HepG2 (cell line): ENCODE measurements around the gene OCLN. TPM values are rescaled to one million over a fixed set of nuclear protein-coding genes. Genes with fewer than 3 reads are reported as not detected.

Experiments
- ATAC-seq: fragments of 200-7000 bp; cut with Tn5 transposase; 3 replicates; pipeline ENCODE4 v1.9.1; 2020; ENCODE audit warnings: mild to moderate bottlenecking, moderate library complexity
- BruUV-seq: library from RNA; stranded (reverse); fragments of 400-500 nt; replicated peaks from 2 replicates; lab custom pipeline; 2021; lab: Mats Ljungman, UMichigan
- CTCF ChIA-PET: fragments of 300-600 bp; formaldehyde crosslinking; extraction: SDS; loops from one replicate; lab custom pipeline; 2021; ENCODE audit warnings: low total read pairs, inconsistent platforms, low intra/inter-chr PET ratio; lab: Yijun Ruan, JAX
- POLR2A ChIA-PET: fragments of 350-600 bp; sonication (Branson Sonifier 250); formaldehyde crosslinking; loops from one replicate; lab custom pipeline; 2020; ENCODE audit warnings: antibody characterized with exemption, inconsistent platforms; lab: Yijun Ruan, JAX
- DNase-seq: peaks from one replicate; pipeline ENCODE4 v3.0.0-alpha.2; 2015; ENCODE audit warnings: low spot score
- FAIRE-seq: peaks from 3 replicates; lab custom pipeline; 2011; peaks lifted over from hg19 to GRCh38; lab: Jason Lieb, UNC
- H2AFZ ChIP-seq: one replicate; pipeline ENCODE4 v1.6.1; 2011; ENCODE audit warnings: low read length, inconsistent platforms
- H3K27ac ChIP-seq: fragments of 300-600 bp; 3 replicates; pipeline ENCODE4 v1.8.0; 2011; ENCODE audit warnings: mixed run types, mild to moderate bottlenecking, mixed read lengths, low read length, inconsistent platforms; ENCODE audit not compliant: insufficient read depth; ENCODE audit errors: extremely low read length
- H3K27me3 ChIP-seq, 2 experiments: fragments of 200-600 bp in 1 of 2; 2 replicates in 1 of 2; 3 replicates in 1 of 2; pipeline versions ENCODE4 v1.6.0 to v1.8.0; 2011; ENCODE audit warnings: low read length in 2 of 2, mild to moderate bottlenecking in 2 of 2, moderate library complexity in 2 of 2, inconsistent platforms in 1 of 2; ENCODE audit not compliant: insufficient read depth in 2 of 2, control insufficient read depth in 1 of 2
- H3K36me3 ChIP-seq, 2 experiments: fragments of 200-600 bp in 1 of 2; replicated peaks in 1 of 2; 2 replicates in 1 of 2; 3 replicates in 1 of 2; pipeline versions ENCODE4 v1.5.1 to v1.8.0; 2011; ENCODE audit warnings: low read length in 2 of 2, inconsistent platforms in 1 of 2; ENCODE audit not compliant: insufficient read depth in 2 of 2, control insufficient read depth in 1 of 2
- H3K4me1 ChIP-seq: 2 replicates; pipeline ENCODE4 v1.5.1; 2012; ENCODE audit warnings: low read length, inconsistent platforms; ENCODE audit not compliant: insufficient read depth
- H3K4me2 ChIP-seq: 2 replicates; pipeline ENCODE4 v1.6.0; 2011; ENCODE audit warnings: low read depth, low read length, inconsistent platforms
- H3K4me3 ChIP-seq, 3 experiments: fragments of 200-600 bp in 1 of 3; sonication (generic), shearing (Covaris generic) in 1 of 3; replicated peaks in 1 of 3; 2 replicates each; pipeline ENCODE4 v1.5.1; 2011 to 2016; ENCODE audit warnings: low read length in 3 of 3, inconsistent platforms in 2 of 3, low read depth in 2 of 3, mild to moderate bottlenecking in 2 of 3, control low read depth in 1 of 3, mixed read lengths in 1 of 3; ENCODE audit not compliant: insufficient read depth in 1 of 3
- H3K79me2 ChIP-seq: one replicate; pipeline ENCODE4 v1.6.1; 2011; ENCODE audit warnings: low read length, inconsistent platforms; ENCODE audit not compliant: insufficient read depth
- H3K9ac ChIP-seq: 2 replicates; pipeline ENCODE4 v1.6.0; 2011; ENCODE audit warnings: mild to moderate bottlenecking, low read depth, low read length, inconsistent platforms; ENCODE audit not compliant: insufficient read depth
- H3K9me3 ChIP-seq: 2 replicates; pipeline ENCODE4 v1.5.1; 2012; ENCODE audit warnings: mild to moderate bottlenecking, low read length
- H4K20me1 ChIP-seq: 2 replicates; pipeline ENCODE4 v1.6.0; 2011; ENCODE audit warnings: inconsistent platforms, mild to moderate bottlenecking, low read length, moderate library complexity; ENCODE audit not compliant: insufficient read depth
- FOXJ3 ChIP-seq: sonication (generic); formaldehyde crosslinking; IDR thresholded peaks from 2 replicates; pipeline ENCODE4 v1.4.0; 2020; ENCODE audit warnings: missing genetic modification reagents, mild to moderate bottlenecking, borderline replicate concordance
- HOMEZ ChIP-seq: IDR thresholded peaks from 2 replicates; pipeline ENCODE4 v1.6.1; 2016; ENCODE audit warnings: low read depth
- IKZF4 ChIP-seq: sonication (generic); formaldehyde crosslinking; IDR thresholded peaks from 2 replicates; pipeline ENCODE4 v1.5.1; 2020; ENCODE audit warnings: borderline replicate concordance, mild to moderate bottlenecking, low read depth, missing genetic modification reagents; ENCODE audit errors: not compliant biosample characterization
- JUN ChIP-seq: sonication (generic); formaldehyde crosslinking; IDR thresholded peaks from 2 replicates; pipeline ENCODE4 v1.4.0; 2020; ENCODE audit warnings: mild to moderate bottlenecking, missing genetic modification reagents
- JUND ChIP-seq: sonication (generic); formaldehyde crosslinking; IDR thresholded peaks from 2 replicates; pipeline ENCODE4 v1.8.0; 2022; ENCODE audit warnings: mild to moderate bottlenecking, missing genetic modification reagents
- MIXL1 ChIP-seq: IDR thresholded peaks from 2 replicates; pipeline ENCODE4 v1.6.1; 2016
- MYNN ChIP-seq: sonication (generic); formaldehyde crosslinking; IDR thresholded peaks from 2 replicates; pipeline ENCODE4 v1.4.0; 2020; ENCODE audit warnings: mild to moderate bottlenecking, low read depth, missing genetic modification reagents
- PHF21A ChIP-seq: sonication (generic); formaldehyde crosslinking; IDR thresholded peaks from 2 replicates; pipeline ENCODE4 v1.5.0; 2020; ENCODE audit warnings: mild to moderate bottlenecking, missing genetic modification reagents
- SPEN ChIP-seq: sonication (generic); formaldehyde crosslinking; IDR thresholded peaks from 2 replicates; pipeline ENCODE4 v1.5.1; 2020; ENCODE audit warnings: low read depth, mild to moderate bottlenecking, missing genetic modification reagents
- ZMYM4 ChIP-seq: sonication (generic); formaldehyde crosslinking; IDR thresholded peaks from 2 replicates; pipeline ENCODE4 v1.8.1; 2023; ENCODE audit warnings: mild to moderate bottlenecking, missing genetic modification reagents
- ZNF549 ChIP-seq: sonication (generic); formaldehyde crosslinking; IDR thresholded peaks from 2 replicates; pipeline ENCODE4 v1.5.0; 2020; ENCODE audit warnings: missing genetic modification reagents
- ZNF572 ChIP-seq: sonication (generic); formaldehyde crosslinking; IDR thresholded peaks from 2 replicates; pipeline ENCODE4 v1.5.1; 2020; ENCODE audit warnings: mild to moderate bottlenecking, missing genetic modification reagents
- ZNF674 ChIP-seq: sonication (generic); formaldehyde crosslinking; IDR thresholded peaks from 2 replicates; pipeline ENCODE4 v1.5.0; 2020; ENCODE audit warnings: low read depth, mild to moderate bottlenecking, missing genetic modification reagents
- ZNF737 ChIP-seq: sonication (generic); formaldehyde crosslinking; IDR thresholded peaks from 2 replicates; pipeline ENCODE4 v1.5.0; 2020; ENCODE audit warnings: missing genetic modification reagents, mild to moderate bottlenecking, borderline replicate concordance
- ZNF83 ChIP-seq: sonication (generic); formaldehyde crosslinking; IDR thresholded peaks from 2 replicates; pipeline ENCODE4 v1.4.0; 2020; ENCODE audit warnings: missing genetic modification reagents, mild to moderate bottlenecking, borderline replicate concordance
- ZNF891 ChIP-seq: sonication (generic); formaldehyde crosslinking; IDR thresholded peaks from 2 replicates; pipeline ENCODE4 v1.5.0; 2020; ENCODE audit warnings: mild to moderate bottlenecking, missing genetic modification reagents
- WGBS: methylation state at CpG from one replicate; pipeline ENCODE4 v1.1.6; 2017; ENCODE audit warnings: low lambda C conversion rate; 5-methylcytosine and 5-hydroxymethylcytosine counted together
- in situ Hi-C: cut with HindIII; loops from 2 replicates; pipeline ENCODE4 v1.10.0; 2017; ENCODE audit warnings: low pct_unique_long_range_greater_than_20kb; ENCODE audit not compliant: extremely low pct_ligation_motif_present
- intact Hi-C: fragments of 100-400 bp; cut with micrococcal nuclease; formaldehyde crosslinking; loops from one replicate; pipeline ENCODE4 v1.10.0; 2022; ENCODE audit not compliant: unreplicated experiment
- polyA plus RNA-seq, 8 experiments: library from polyadenylated mRNA; depleted of rRNA in 3 of 8; stranded (reverse) in 7 of 8; unstranded in 1 of 8; fragments of >200 nt; fragmentation: Illumina TruSeq in 4 of 8; extraction: Trizol in 4 of 8; gene quantifications; 2 replicates each; pipeline versions ENCODE4 v1.2.1 to v1.2.3, GENCODE V29; 2011 to 2016; ENCODE audit warnings: low read depth in 4 of 8, missing spikeins in 1 of 8, mixed read lengths in 1 of 8; ENCODE audit not compliant: insufficient read depth in 1 of 8
- total RNA-seq, 5 experiments: library from RNA; depleted of rRNA; stranded (reverse); fragments of >200 nt; fragmentation: Illumina TruSeq; extraction: Trizol; gene quantifications; 2 replicates each; pipeline ENCODE4 v1.2.3, GENCODE V29; 2016; ENCODE audit warnings: low read depth in 1 of 5
- TF ChIP-seq, protein P1 (sequence below): IDR thresholded peaks from 2 replicates; pipeline ENCODE4 v1.6.1; 2012; ENCODE audit warnings: low read length, improper control_type of control experiment
- TF ChIP-seq, protein P2 (sequence below), 2 experiments: sonication (generic) in 1 of 2; formaldehyde crosslinking in 1 of 2; IDR thresholded peaks; 2 replicates each; pipeline versions ENCODE4 v1.5.1 to v1.6.1; 2011 to 2020; ENCODE audit warnings: borderline replicate concordance in 1 of 2, low read depth in 1 of 2, low read length in 1 of 2, mild to moderate bottlenecking in 1 of 2, missing genetic modification reagents in 1 of 2, moderate library complexity in 1 of 2

The OCLN gene
- total and polyA plus RNA-seq, 2 of the 13 experiments (the other 11 are each of a cell fraction or from before 2014, with no cell fraction given): 24.1 to 34.8 TPM

DNA sequence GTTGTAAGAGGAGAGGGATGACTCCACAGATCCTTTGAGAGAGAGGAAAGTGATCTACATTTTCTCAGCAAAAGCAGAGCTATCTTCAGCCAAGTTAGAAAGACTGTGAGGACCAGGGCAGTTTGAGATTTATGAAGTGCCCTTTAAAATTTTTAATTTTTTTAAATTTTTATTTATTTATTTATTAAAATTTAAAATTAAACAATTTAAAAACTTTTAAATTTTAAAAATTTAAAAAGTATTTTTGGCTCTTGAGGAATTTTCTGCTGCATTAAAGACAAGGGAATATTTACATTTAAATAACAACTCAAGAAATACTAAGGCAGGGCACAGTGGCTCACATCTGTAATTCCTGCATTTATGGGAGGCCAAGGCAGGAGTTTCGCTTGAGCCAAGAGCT is 30.4 kb upstream of the OCLN start:
- H3K4me3 ChIP-seq: no peak overlapping the region
- H3K4me1 ChIP-seq: 0 out of 2 replicates have a peak, but pooled peaks cover 6% of the 10 kb centered on the region
- H3K9me3 ChIP-seq: no peaks in the 10 kb centered on the region
- no peaks in the 10 kb centered on the region for H3K79me2 ChIP-seq
- TF ChIP-seq SPEN (no peak), ZNF891 (no peak), JUN (CRISPR knock-in tag) (no peak), MYNN (CRISPR knock-in tag) (no peak), ZNF83 (CRISPR knock-in tag) (no peak), PHF21A (no peak), ZMYM4 (CRISPR knock-in tag) (no peak), ZNF674 (CRISPR knock-in tag) (no peak), ZNF572 (no peak), JUND (no peak), ZNF737 (CRISPR knock-in tag) (no peak), HOMEZ (no peak), FOXJ3 (CRISPR knock-in tag) (no peak), MIXL1 (CRISPR knock-in tag) (no peak), ZNF549 (no peak), IKZF4 (CRISPR knock-in tag) (no peak)
- TF ChIP-seq, protein P1, sequence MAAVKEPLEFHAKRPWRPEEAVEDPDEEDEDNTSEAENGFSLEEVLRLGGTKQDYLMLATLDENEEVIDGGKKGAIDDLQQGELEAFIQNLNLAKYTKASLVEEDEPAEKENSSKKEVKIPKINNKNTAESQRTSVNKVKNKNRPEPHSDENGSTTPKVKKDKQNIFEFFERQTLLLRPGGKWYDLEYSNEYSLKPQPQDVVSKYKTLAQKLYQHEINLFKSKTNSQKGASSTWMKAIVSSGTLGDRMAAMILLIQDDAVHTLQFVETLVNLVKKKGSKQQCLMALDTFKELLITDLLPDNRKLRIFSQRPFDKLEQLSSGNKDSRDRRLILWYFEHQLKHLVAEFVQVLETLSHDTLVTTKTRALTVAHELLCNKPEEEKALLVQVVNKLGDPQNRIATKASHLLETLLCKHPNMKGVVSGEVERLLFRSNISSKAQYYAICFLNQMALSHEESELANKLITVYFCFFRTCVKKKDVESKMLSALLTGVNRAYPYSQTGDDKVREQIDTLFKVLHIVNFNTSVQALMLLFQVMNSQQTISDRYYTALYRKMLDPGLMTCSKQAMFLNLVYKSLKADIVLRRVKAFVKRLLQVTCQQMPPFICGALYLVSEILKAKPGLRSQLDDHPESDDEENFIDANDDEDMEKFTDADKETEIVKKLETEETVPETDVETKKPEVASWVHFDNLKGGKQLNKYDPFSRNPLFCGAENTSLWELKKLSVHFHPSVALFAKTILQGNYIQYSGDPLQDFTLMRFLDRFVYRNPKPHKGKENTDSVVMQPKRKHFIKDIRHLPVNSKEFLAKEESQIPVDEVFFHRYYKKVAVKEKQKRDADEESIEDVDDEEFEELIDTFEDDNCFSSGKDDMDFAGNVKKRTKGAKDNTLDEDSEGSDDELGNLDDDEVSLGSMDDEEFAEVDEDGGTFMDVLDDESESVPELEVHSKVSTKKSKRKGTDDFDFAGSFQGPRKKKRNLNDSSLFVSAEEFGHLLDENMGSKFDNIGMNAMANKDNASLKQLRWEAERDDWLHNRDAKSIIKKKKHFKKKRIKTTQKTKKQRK: no peak
- TF ChIP-seq, protein P2, sequence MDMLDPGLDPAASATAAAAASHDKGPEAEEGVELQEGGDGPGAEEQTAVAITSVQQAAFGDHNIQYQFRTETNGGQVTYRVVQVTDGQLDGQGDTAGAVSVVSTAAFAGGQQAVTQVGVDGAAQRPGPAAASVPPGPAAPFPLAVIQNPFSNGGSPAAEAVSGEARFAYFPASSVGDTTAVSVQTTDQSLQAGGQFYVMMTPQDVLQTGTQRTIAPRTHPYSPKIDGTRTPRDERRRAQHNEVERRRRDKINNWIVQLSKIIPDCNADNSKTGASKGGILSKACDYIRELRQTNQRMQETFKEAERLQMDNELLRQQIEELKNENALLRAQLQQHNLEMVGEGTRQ (IDR thresholded peaks at IDR 0.05; ENCODE audit: low read depth, low read length): no peak
- TF ChIP-seq, protein P2 (CRISPR knock-in tag; IDR thresholded peaks at IDR 0.05; ENCODE audit: borderline replicate concordance): no peak
- no peaks in the 10 kb centered on the region for H4K20me1 ChIP-seq
- WGBS: 87% methylated on average over 1 of the region's 1 CpG
- no peak overlapping the region for H3K27ac ChIP-seq
- H3K4me2 ChIP-seq: no peak overlapping the region
- CTCF ChIA-PET: no interaction called here
- DNase-seq (no peak), FAIRE-seq (no peak), ATAC-seq (no peak)
- no TSS peak for BruUV-seq
- no peak overlapping the region for H2AFZ ChIP-seq
- in situ Hi-C loops (no loop called here), intact Hi-C loops (no loop called here)
- H3K36me3 ChIP-seq: no peaks in the 10 kb centered on the region
- H3K27me3 ChIP-seq: no peaks in the 10 kb centered on the region
- POLR2A ChIA-PET: no interaction called here
- H3K9ac ChIP-seq: no peak overlapping the region
